Measurements from ENCODE around the gene CYFIP1.

DNA sequence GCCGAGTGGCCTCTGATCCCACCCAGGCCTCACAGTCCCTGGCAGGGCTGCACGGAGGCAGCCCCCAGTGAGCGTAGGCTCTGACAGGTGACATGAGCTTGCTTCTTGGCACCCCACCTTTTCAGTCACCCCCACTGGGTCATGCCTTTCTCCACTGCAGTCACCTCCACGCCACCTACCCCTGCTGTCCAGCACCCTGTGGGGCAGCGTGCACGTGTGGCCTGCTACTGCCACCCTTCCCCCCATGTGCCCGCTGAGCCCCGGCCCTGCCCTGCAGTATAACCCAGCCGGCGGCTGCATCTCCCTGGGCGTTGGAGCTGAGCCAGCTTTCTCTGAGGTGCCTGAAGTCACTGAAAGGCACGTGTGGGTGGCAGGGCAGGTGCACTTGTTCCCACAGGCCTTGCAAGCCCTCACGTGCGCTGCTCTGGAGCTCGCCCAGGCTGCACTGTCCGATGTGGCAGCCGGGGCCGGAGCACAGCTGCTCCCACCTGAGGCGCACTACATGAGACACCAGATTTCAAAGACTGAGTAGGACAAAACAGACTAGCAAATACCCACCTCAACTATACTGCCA is 76.1 kb downstream of the CYFIP1 start:
- TF ChIP-seq POLR2A (IDR thresholded peaks at IDR 0.05) (no peak), CTCF (IDR thresholded peaks at IDR 0.05 in 4 of 5, conservative IDR thresholded peaks at IDR 0.05 in 1 of 5) (no peak)

Measured in gastrocnemius medialis (tissue), 4 donors.